Transverse colon (tissue), 4 donors: Measurements from ENCODE around the gene ALG14. TPM values are rescaled to one million over a fixed set of nuclear protein-coding genes. Genes with fewer than 3 reads are reported as not detected.
"Not testable (repeated sequence)": the region's sequence is repeated elsewhere in the genome, so short reads cannot be mapped to it uniquely, and the experiment has no call there.

Experiments
- DNase-seq: peaks from one replicate; pipeline ENCODE4 v3.0.0-alpha.2; 2019
- H3K27ac ChIP-seq, 4 donors: fragments of 200-600 bp; sonication (generic); 2 replicates each; pipeline ENCODE4 v1.5.1; 2016 to 2018; ENCODE audit warnings: inconsistent platforms in 4 of 4
- H3K27me3 ChIP-seq: fragments of 200-600 bp; sonication (generic); 2 replicates; pipeline ENCODE4 v1.5.1; 2017; ENCODE audit warnings: inconsistent platforms
- H3K36me3 ChIP-seq, 4 donors: fragments of 200-600 bp; sonication (generic); 2 replicates each; pipeline ENCODE4 v1.5.1; 2017 to 2019; ENCODE audit warnings: inconsistent platforms in 4 of 4
- H3K4me1 ChIP-seq, 4 donors: fragments of 200-600 bp; sonication (generic); 2 replicates each; pipeline ENCODE4 v1.5.1; 2017 to 2020; ENCODE audit warnings: inconsistent platforms in 4 of 4
- H3K4me3 ChIP-seq, 4 donors: fragments of 200-600 bp; sonication (generic); 1 replicate in 1 of 4; 2 replicates in 3 of 4; pipeline versions ENCODE4 v1.5.1 to v1.6.1; 2017 to 2019; ENCODE audit warnings: inconsistent platforms in 4 of 4
- H3K9me3 ChIP-seq, 2 donors: fragments of 200-600 bp; sonication (generic); 2 replicates each; pipeline ENCODE4 v1.5.1; 2017 to 2019; ENCODE audit warnings: inconsistent platforms in 2 of 2
- EP300 ChIP-seq: sonication (generic); formaldehyde crosslinking; IDR thresholded peaks from one replicate; pipeline ENCODE4 v1.6.1; 2017; ENCODE audit warnings: antibody characterized with exemption, low read depth
- POLR2A ChIP-seq: fragments of 450-650 bp; IDR thresholded peaks from one replicate; pipeline ENCODE4 v1.6.1; 2016; ENCODE audit warnings: antibody characterized with exemption, mild to moderate bottlenecking, moderate library complexity
- POLR2AphosphoS5 ChIP-seq, 3 donors: sonication (generic); formaldehyde crosslinking; IDR thresholded peaks; one replicate each; pipeline ENCODE4 v1.6.1; 2016; ENCODE audit warnings: antibody characterized with exemption in 3 of 3
- WGBS, 2 donors: methylation state at CpG; one replicate each; pipeline ENCODE4 v1.1.5; 2018; ENCODE audit warnings: low coverage in 1 of 2; 5-methylcytosine and 5-hydroxymethylcytosine counted together
- in situ Hi-C, 4 donors: fragments of 200-750 bp; cut with MboI; loops; one replicate each; pipeline versions ENCODE4 v1.15.0 to v1.15.1; 2017; ENCODE audit warnings: low sequenced_read_pairs in 3 of 4, low pct_ligation_motif_present in 1 of 4, low pct_unique_long_range_greater_than_20kb in 1 of 4
- intact Hi-C: fragments of 100-400 bp; cut with DNase I; formaldehyde crosslinking; loops from one replicate; pipeline ENCODE4 v1.15.1; 2023; ENCODE audit warnings: low total_unique reads
- total RNA-seq, 4 donors: library from RNA; depleted of rRNA; stranded (reverse); fragments of >200 nt; gene quantifications; one replicate each; pipeline ENCODE4 v1.1.0, GENCODE V29; 2016
- TF ChIP-seq, protein P1 (sequence below), 5 experiments: fragments of 200-600 bp in 3 of 5; fragments of 450-650 bp in 2 of 5; sonication (generic) in 3 of 5; IDR thresholded peaks; 1 replicate in 2 of 5; 2 replicates in 3 of 5; pipeline ENCODE4 v1.5.1; 2016 to 2017; ENCODE audit warnings: antibody characterized with exemption in 5 of 5, inconsistent platforms in 3 of 5, mild to moderate bottlenecking in 2 of 5, moderate library complexity in 1 of 5

The ALG14 gene
- total RNA-seq, 4 donors from 2014 or later = 0.40 to 2.3 (median 2.2) TPM

- Histone ChIP-seq H3K27me3 (no peaks in the 10 kb centered on the region), H3K4me1 (peaks cover under 1 to 16% (median 7%) of the 10 kb centered on the region in 4 donors), H3K9me3 (no peaks in the 10 kb centered on the region), H3K36me3 (no peaks in the 10 kb centered on the region), H3K4me3 (no peak overlapping the region), H3K27ac (peak overlapping the region in 2 of 4 donors; percentile 39 to 50)
- in situ Hi-C loops (loop anchor here (10.0 to 25.0 kb wide), 4 partner anchors 111 to 536 kb away; partner anchors contain the start of genes CNN3 (in 1 of the 4) and F3 (in 1 of the 4)), intact Hi-C loops (no loop called here)
- DNase-seq = peak; percentile 21
- WGBS, 2 donors = 39 to 54% methylated on average over 3 of the region's 3 CpGs
- TF ChIP-seq EP300 = no peak
- TF ChIP-seq POLR2AphosphoS5 (IDR thresholded peaks at IDR 0.05) = no peak
- TF ChIP-seq, protein P1, sequence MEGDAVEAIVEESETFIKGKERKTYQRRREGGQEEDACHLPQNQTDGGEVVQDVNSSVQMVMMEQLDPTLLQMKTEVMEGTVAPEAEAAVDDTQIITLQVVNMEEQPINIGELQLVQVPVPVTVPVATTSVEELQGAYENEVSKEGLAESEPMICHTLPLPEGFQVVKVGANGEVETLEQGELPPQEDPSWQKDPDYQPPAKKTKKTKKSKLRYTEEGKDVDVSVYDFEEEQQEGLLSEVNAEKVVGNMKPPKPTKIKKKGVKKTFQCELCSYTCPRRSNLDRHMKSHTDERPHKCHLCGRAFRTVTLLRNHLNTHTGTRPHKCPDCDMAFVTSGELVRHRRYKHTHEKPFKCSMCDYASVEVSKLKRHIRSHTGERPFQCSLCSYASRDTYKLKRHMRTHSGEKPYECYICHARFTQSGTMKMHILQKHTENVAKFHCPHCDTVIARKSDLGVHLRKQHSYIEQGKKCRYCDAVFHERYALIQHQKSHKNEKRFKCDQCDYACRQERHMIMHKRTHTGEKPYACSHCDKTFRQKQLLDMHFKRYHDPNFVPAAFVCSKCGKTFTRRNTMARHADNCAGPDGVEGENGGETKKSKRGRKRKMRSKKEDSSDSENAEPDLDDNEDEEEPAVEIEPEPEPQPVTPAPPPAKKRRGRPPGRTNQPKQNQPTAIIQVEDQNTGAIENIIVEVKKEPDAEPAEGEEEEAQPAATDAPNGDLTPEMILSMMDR (IDR thresholded peaks at IDR 0.05) = no peak
- no peak for TF ChIP-seq POLR2A
Measured at GRCh38 chr1:95048317-95048716, 24.4 kb downstream of the ALG14 start.

DNA sequence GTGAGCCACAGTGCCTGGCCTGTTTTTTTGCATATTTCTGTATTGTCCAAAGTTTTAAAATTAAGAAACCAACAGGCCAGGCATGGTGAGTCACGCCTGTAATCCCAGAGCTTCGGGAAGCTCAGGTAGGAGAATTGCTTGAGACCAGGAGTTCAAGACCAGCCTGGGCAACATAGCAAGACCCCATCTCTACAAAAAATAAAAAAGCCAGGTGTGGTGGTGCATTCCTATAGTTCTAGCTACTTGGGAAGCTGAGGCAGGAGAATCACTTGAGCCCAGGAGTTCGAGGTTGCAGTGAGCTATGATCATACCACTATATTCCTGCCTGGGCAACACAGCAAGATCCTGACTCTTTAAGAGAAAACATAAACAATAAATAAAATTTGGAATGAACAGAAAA is 25.1 kb downstream of the ALG14 start:
- in situ Hi-C loops = loop anchor here (10.0 to 25.0 kb wide), 4 partner anchors 110 to 535 kb away; partner anchors contain the start of genes CNN3 (in 1 of the 4) and F3 (in 1 of the 4)
- WGBS, 2 donors = 38 to 70% methylated on average over 1 to 3 of the region's 3 CpGs
- H3K36me3 ChIP-seq, DNase-seq, intact Hi-C loops, H3K4me3 ChIP-seq, H3K27me3 ChIP-seq, H3K9me3 ChIP-seq, H3K27ac ChIP-seq: not testable (repeated sequence)
- H3K4me1 ChIP-seq = peaks cover 5 to 23% (median 13%) of the 10 kb centered on the region in 4 donors

DNA sequence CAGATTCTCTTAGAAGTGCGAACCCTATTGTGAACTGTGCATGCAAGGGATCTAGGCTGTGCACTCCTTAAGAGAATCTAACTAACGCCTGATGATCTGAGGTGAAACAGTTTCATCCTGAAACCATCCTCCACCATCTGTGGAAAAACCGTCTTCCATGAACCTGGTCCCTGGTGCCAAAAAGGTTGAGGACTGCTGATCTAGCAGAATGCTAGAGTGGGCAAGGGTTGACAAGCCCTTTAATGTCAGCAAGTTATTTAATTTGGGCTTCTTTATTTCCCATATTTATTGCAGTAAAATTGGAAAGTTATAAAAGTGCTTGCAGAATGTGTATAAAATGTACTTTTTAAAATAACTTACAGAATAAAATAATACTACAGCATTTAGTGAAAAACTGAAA is 26.4 kb downstream of the ALG14 start:
- H3K4me1 ChIP-seq = peaks cover 10 to 34% (median 18%) of the 10 kb centered on the region in 4 donors
- no peak overlapping the region for H3K4me3 ChIP-seq
- WGBS, 2 donors = 93% methylated on average over 3 of the region's 3 CpGs; no CpG with 5 or more reads in 1 of the 2 donors
- DNase-seq = no peak
- no peak overlapping the region for H3K27ac ChIP-seq
- intact Hi-C loops (no loop called here), in situ Hi-C loops (loop anchor here (10.0 to 25.0 kb wide), 4 partner anchors 109 to 534 kb away; partner anchors contain the start of genes CNN3 (in 1 of the 4) and F3 (in 1 of the 4))
- H3K36me3 ChIP-seq = no peaks in the 10 kb centered on the region
- H3K9me3 ChIP-seq = no peaks in the 10 kb centered on the region
- TF ChIP-seq POLR2A (no peak), POLR2AphosphoS5 (IDR thresholded peaks at IDR 0.05) (no peak), EP300 (no peak)
- TF ChIP-seq, protein P1 (IDR thresholded peaks at IDR 0.05) = no peak
- no peaks in the 10 kb centered on the region for H3K27me3 ChIP-seq

DNA sequence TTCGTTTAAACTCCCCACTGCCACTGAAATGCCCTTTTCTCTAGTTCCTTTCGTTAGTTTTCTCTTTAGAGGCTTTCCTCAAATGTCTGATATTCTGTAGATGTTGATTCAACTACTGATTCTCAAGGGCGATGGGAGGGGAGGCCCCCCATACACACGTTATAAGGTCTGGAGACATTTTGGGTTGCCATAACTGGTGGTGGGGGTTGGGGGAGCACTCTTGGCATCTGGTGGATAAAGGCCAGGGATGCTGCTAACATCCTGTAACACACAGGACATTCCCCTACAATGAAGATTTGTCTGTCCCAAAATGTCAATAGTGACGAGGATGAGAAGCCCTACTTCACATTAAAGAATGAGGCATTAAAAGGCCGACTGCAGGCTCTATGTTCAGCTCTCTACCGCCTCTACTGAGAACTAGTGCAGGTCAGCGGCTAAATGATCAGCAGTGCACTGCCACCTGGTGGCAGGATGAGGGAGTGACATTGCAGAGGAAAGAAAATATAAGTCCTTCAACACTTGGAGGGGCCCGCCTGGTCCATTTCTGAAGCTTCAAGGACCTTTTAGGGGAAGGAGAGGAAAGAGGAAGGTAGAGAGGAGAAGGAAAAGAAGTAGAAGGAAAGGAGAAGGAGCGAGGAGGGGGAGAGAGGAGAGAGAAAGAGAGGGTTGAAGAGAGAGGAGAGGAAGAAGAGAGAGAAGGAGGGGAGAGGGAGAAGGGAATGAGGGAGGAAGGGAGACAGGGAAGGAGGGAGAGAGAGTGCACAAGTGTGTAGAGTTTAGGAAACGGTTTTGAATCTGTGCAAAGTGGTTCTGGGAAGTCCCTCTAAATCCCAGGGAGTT is 29.4 kb downstream of the ALG14 start:
- Histone ChIP-seq H3K27ac (peak overlapping the region; percentile 65 to 83 (median 75)), H3K36me3 (no peaks in the 10 kb centered on the region), H3K27me3 (no peaks in the 10 kb centered on the region), H3K4me1 (peaks cover 10 to 29% (median 14%) of the 10 kb centered on the region in 4 donors), H3K4me3 (no peak overlapping the region), H3K9me3 (no peaks in the 10 kb centered on the region)
- 30% methylated on average over 5 to 11 of the region's 11 CpGs for WGBS, 2 donors
- TF ChIP-seq, protein P1 (IDR thresholded peaks at IDR 0.05) = peak; percentile 97 to 100 (median 99)
- TF ChIP-seq POLR2AphosphoS5 (IDR thresholded peaks at IDR 0.05) = peak in 2 of 3 donors; percentile 5 to 25
- no peak for TF ChIP-seq EP300
- in situ Hi-C loops (loop anchor here (5.0 to 25.0 kb wide), 5 partner anchors 106 to 531 kb away; partner anchors contain the start of genes CNN3 (in 1 of the 4) and F3 (in 1 of the 4)), intact Hi-C loops (loop anchor here (2.0 to 5.0 kb wide), 2 partner anchors 189 to 1191 kb away; no protein-coding TSS in a partner anchor)
- peak; percentile 87 for DNase-seq
